HL-60 (cell line): ENCODE measurements around the gene SGK1.

Source experiments
- GABPA ChIP-seq: IDR thresholded peaks from 2 replicates; pipeline ENCODE4 v1.6.1; 2012; ENCODE audit warnings: low read depth
- POLR2AphosphoS5 ChIP-seq: IDR thresholded peaks from 2 replicates; pipeline ENCODE4 v1.6.1; 2012; ENCODE audit warnings: low read depth
- TF ChIP-seq, protein P1 (sequence below): IDR thresholded peaks from one replicate; pipeline ENCODE4 v1.5.1; 2011; ENCODE audit warnings: low read length, control low read depth, inconsistent platforms; ENCODE audit not compliant: insufficient read depth
- TF ChIP-seq, protein P2 (sequence below): IDR thresholded peaks from 2 replicates; pipeline ENCODE4 v1.6.1; 2012; ENCODE audit warnings: low read depth; ENCODE audit not compliant: insufficient replicate concordance

DNA sequence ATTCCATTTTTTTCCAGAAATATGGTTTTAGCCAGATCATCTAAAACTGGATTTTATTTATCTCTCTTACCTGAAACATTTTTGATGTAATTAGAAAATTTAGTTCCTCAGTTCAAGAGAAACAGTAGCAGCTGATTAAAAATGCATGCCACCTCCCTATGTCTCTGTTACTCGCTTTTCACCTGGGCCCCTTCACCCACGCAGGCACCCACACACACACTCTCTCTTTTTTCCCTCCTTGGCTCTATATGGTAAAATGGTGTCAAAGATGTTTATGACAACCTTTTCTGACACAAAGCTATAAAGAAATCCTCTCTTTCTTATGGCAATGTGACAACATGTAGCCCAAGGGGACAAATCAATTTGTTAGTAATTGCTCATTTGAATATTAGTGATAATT lies 5.8 kb upstream of the SGK1 start:
- TF ChIP-seq, protein P1, sequence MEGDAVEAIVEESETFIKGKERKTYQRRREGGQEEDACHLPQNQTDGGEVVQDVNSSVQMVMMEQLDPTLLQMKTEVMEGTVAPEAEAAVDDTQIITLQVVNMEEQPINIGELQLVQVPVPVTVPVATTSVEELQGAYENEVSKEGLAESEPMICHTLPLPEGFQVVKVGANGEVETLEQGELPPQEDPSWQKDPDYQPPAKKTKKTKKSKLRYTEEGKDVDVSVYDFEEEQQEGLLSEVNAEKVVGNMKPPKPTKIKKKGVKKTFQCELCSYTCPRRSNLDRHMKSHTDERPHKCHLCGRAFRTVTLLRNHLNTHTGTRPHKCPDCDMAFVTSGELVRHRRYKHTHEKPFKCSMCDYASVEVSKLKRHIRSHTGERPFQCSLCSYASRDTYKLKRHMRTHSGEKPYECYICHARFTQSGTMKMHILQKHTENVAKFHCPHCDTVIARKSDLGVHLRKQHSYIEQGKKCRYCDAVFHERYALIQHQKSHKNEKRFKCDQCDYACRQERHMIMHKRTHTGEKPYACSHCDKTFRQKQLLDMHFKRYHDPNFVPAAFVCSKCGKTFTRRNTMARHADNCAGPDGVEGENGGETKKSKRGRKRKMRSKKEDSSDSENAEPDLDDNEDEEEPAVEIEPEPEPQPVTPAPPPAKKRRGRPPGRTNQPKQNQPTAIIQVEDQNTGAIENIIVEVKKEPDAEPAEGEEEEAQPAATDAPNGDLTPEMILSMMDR, result no peak
- TF ChIP-seq POLR2AphosphoS5 (no peak), GABPA (no peak)
- TF ChIP-seq, protein P2, sequence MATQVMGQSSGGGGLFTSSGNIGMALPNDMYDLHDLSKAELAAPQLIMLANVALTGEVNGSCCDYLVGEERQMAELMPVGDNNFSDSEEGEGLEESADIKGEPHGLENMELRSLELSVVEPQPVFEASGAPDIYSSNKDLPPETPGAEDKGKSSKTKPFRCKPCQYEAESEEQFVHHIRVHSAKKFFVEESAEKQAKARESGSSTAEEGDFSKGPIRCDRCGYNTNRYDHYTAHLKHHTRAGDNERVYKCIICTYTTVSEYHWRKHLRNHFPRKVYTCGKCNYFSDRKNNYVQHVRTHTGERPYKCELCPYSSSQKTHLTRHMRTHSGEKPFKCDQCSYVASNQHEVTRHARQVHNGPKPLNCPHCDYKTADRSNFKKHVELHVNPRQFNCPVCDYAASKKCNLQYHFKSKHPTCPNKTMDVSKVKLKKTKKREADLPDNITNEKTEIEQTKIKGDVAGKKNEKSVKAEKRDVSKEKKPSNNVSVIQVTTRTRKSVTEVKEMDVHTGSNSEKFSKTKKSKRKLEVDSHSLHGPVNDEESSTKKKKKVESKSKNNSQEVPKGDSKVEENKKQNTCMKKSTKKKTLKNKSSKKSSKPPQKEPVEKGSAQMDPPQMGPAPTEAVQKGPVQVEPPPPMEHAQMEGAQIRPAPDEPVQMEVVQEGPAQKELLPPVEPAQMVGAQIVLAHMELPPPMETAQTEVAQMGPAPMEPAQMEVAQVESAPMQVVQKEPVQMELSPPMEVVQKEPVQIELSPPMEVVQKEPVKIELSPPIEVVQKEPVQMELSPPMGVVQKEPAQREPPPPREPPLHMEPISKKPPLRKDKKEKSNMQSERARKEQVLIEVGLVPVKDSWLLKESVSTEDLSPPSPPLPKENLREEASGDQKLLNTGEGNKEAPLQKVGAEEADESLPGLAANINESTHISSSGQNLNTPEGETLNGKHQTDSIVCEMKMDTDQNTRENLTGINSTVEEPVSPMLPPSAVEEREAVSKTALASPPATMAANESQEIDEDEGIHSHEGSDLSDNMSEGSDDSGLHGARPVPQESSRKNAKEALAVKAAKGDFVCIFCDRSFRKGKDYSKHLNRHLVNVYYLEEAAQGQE, result no peak
